Activated T-helper 17 cell treated with anti-CD3 and anti-CD28 coated beads, Interleukin-2, amount 50 U/mL, for 72 hours (primary cell): ENCODE measurements around the gene SLC52A3. TPM values are rescaled to one million over a fixed set of nuclear protein-coding genes. Genes with fewer than 3 reads are reported as not detected.

ENCODE experiments used
- total RNA-seq, 2 donors: library from RNA; stranded (reverse); gene quantifications; one replicate each; pipeline ENCODE4 v1.2.3, GENCODE V29; 2022

The SLC52A3 gene
- total RNA-seq, 2 donors from 2014 or later, result not detected

Other genes starting within 250 kb of the SLC52A3 start
- 100 to 1,000 TPM; 141 to 145 TPM for gene CSNK2A1, start 224.7 kb downstream of the SLC52A3 start, total RNA-seq
- not detected for gene TCF15, start 158.2 kb downstream of the SLC52A3 start, total RNA-seq
- gene SRXN1, start 115.3 kb downstream of the SLC52A3 start, total RNA-seq, result 10 to 100 TPM; 14.6 to 24.6 TPM
- gene SCRT2, start 92.7 kb downstream of the SLC52A3 start, total RNA-seq, result not detected
- 10 to 100 TPM; 17.4 to 20.8 TPM for gene FAM110A, start 65.2 kb upstream of the SLC52A3 start, total RNA-seq
- gene ANGPT4, start 147.8 kb upstream of the SLC52A3 start, total RNA-seq, result under 1 TPM in 1 of 2 donors, not detected in 1; 0.06 TPM
- not detected for gene RSPO4, start 233.8 kb upstream of the SLC52A3 start, total RNA-seq